HepG2 (cell line): ENCODE results near the gene PSMB10. TPM values are rescaled to one million over a fixed set of nuclear protein-coding genes. Genes with fewer than 3 reads are reported as not detected.

Experiments used
- AHR ChIP-seq: IDR thresholded peaks from 2 replicates; pipeline ENCODE4 v1.6.1; 2018; ENCODE audit warnings: missing genetic modification reagents, missing compliant biosample characterization
- CEBPZ ChIP-seq: IDR thresholded peaks from 2 replicates; pipeline ENCODE4 v1.6.1; 2012; ENCODE audit warnings: low read length, improper control_type of control experiment
- CENPX ChIP-seq: sonication (generic); formaldehyde crosslinking; IDR thresholded peaks from 2 replicates; pipeline ENCODE4 v1.9.0; 2021; ENCODE audit warnings: mild to moderate bottlenecking, missing genetic modification reagents, moderate library complexity
- FOXK2 ChIP-seq: fragments of 450-650 bp; IDR thresholded peaks from 2 replicates; pipeline ENCODE4 v1.6.1; 2016
- GABPA ChIP-seq, 2 experiments: IDR thresholded peaks; 2 replicates each; pipeline ENCODE4 v1.6.1; 2011 to 2016; ENCODE audit warnings: low read depth in 2 of 2, low read length in 1 of 2, missing biosample characterization in 1 of 2, missing genetic modification characterization in 1 of 2
- HOXA9 ChIP-seq: sonication (generic); formaldehyde crosslinking; IDR thresholded peaks from 2 replicates; pipeline ENCODE4 v1.8.1; 2022; ENCODE audit warnings: missing genetic modification reagents, mild to moderate bottlenecking, moderate library complexity, borderline replicate concordance
- MBNL3 ChIP-seq: fragments of 250-450 bp; sonication (Bioruptor Pico); conservative IDR thresholded peaks from 2 replicates; pipeline ENCODE4 v1.8.0; 2022; ENCODE audit warnings: mild to moderate bottlenecking, inconsistent platforms
- MIXL1 ChIP-seq: IDR thresholded peaks from 2 replicates; pipeline ENCODE4 v1.6.1; 2016
- NFYC ChIP-seq: IDR thresholded peaks from 2 replicates; pipeline ENCODE4 v1.6.1; 2016; ENCODE audit warnings: missing genetic modification reagents, missing compliant biosample characterization
- PRPF4 ChIP-seq: fragments of 200-400 bp; formaldehyde crosslinking; IDR thresholded peaks from 2 replicates; pipeline ENCODE4 v1.6.1; 2016; ENCODE audit warnings: low read length, low read depth; ENCODE audit not compliant: poor library complexity, severe bottlenecking
- SAFB2 ChIP-seq: sonication (generic); formaldehyde crosslinking; IDR thresholded peaks from 2 replicates; pipeline ENCODE4 v1.5.1; 2020; ENCODE audit warnings: missing genetic modification reagents, low read depth, mild to moderate bottlenecking, borderline replicate concordance
- SMAD3 ChIP-seq: sonication (generic); formaldehyde crosslinking; IDR thresholded peaks from 2 replicates; pipeline ENCODE4 v1.4.0; 2020; ENCODE audit warnings: missing genetic modification reagents
- SUZ12 ChIP-seq: fragments of 150-350 bp; IDR thresholded peaks from 2 replicates; pipeline ENCODE4 v1.6.1; 2014; ENCODE audit warnings: low read depth, low read length
- TCF12 ChIP-seq, 2 experiments: fragments of 450-650 bp in 1 of 2; sonication (generic) in 1 of 2; formaldehyde crosslinking in 1 of 2; IDR thresholded peaks; 2 replicates each; pipeline versions ENCODE4 v1.6.1 to v1.8.0; 2017 to 2022; ENCODE audit warnings: antibody characterized with exemption in 1 of 2, mild to moderate bottlenecking in 1 of 2, missing genetic modification reagents in 1 of 2, moderate library complexity in 1 of 2
- THAP7 ChIP-seq: sonication (generic); formaldehyde crosslinking; IDR thresholded peaks from 2 replicates; pipeline ENCODE4 v1.8.1; 2023; ENCODE audit warnings: mild to moderate bottlenecking, missing genetic modification reagents
- ZBTB10 ChIP-seq: sonication (generic); formaldehyde crosslinking; IDR thresholded peaks from 2 replicates; pipeline ENCODE4 v1.4.0; 2020; ENCODE audit warnings: missing genetic modification reagents, borderline replicate concordance
- ZBTB44 ChIP-seq: sonication (generic); formaldehyde crosslinking; IDR thresholded peaks from 2 replicates; pipeline ENCODE4 v1.4.0; 2020; ENCODE audit warnings: missing genetic modification reagents
- ZFY ChIP-seq: sonication (generic); formaldehyde crosslinking; IDR thresholded peaks from 2 replicates; pipeline ENCODE4 v1.4.0; 2020; ENCODE audit warnings: missing genetic modification reagents
- ZNF121 ChIP-seq: sonication (generic); formaldehyde crosslinking; IDR thresholded peaks from 2 replicates; pipeline ENCODE4 v1.5.0; 2020; ENCODE audit warnings: mild to moderate bottlenecking, missing genetic modification reagents
- polyA plus RNA-seq, 8 experiments: library from polyadenylated mRNA; depleted of rRNA in 3 of 8; stranded (reverse) in 7 of 8; unstranded in 1 of 8; fragments of >200 nt; fragmentation: Illumina TruSeq in 4 of 8; extraction: Trizol in 4 of 8; gene quantifications; 2 replicates each; pipeline versions ENCODE4 v1.2.1 to v1.2.3, GENCODE V29; 2011 to 2016; ENCODE audit warnings: low read depth in 4 of 8, missing spikeins in 1 of 8, mixed read lengths in 1 of 8; ENCODE audit not compliant: insufficient read depth in 1 of 8
- total RNA-seq, 5 experiments: library from RNA; depleted of rRNA; stranded (reverse); fragments of >200 nt; fragmentation: Illumina TruSeq; extraction: Trizol; gene quantifications; 2 replicates each; pipeline ENCODE4 v1.2.3, GENCODE V29; 2016; ENCODE audit warnings: low read depth in 1 of 5

Gene PSMB10
- total and polyA plus RNA-seq, 2 of the 13 experiments (the other 11 are each of a cell fraction or from before 2014, with no cell fraction given), result 12.7 to 65.9 TPM

- peak; percentile 78; the same call in 1 of the 2 replicates for TF ChIP-seq ZBTB10 (CRISPR knock-in tag)
- no peak for TF ChIP-seq THAP7 (CRISPR knock-in tag)
- TF ChIP-seq ZBTB44 (CRISPR knock-in tag), result no peak
- 0 out of 2 replicates have a peak, but pooled peaks have one; percentile 39 for TF ChIP-seq SMAD3 (CRISPR knock-in tag)
- no peak for TF ChIP-seq PRPF4
- TF ChIP-seq NFYC (CRISPR knock-in tag), result peak; percentile 78
- TF ChIP-seq CEBPZ, result no peak
- no peak for TF ChIP-seq SUZ12
- no peak for TF ChIP-seq CENPX
- 0 out of 2 replicates have a peak, but pooled peaks have one; percentile 5 for TF ChIP-seq MIXL1 (CRISPR knock-in tag)
- peak; percentile 86; the same call in 1 of the 2 replicates for TF ChIP-seq AHR (CRISPR knock-in tag)
- TF ChIP-seq FOXK2, result no peak
- peak; percentile 24; the same call in 1 of the 2 replicates for TF ChIP-seq ZNF121
- TF ChIP-seq TCF12 (IDR thresholded peaks at IDR 0.05), result no peak
- peak; percentile 68; the same call in 1 of the 2 replicates for TF ChIP-seq TCF12 (CRISPR knock-in tag; IDR thresholded peaks at IDR 0.05)
- TF ChIP-seq GABPA (IDR thresholded peaks at IDR 0.05; ENCODE audit: low read depth, low read length), result no peak
- no peak for TF ChIP-seq GABPA (CRISPR knock-in tag; IDR thresholded peaks at IDR 0.05; ENCODE audit: low read depth)
- TF ChIP-seq SAFB2 (CRISPR knock-in tag), result peak; percentile 67; the same call in 1 of the 2 replicates
- TF ChIP-seq ZFY, result peak; percentile 99
- TF ChIP-seq MBNL3 (CRISPR knock-in tag), result no peak
- TF ChIP-seq HOXA9 (CRISPR knock-in tag), result no peak
Observed at GRCh38 chr16:67892899-67893742, 43.5 kb downstream of the PSMB10 start, which contains the start of gene PSKH1 (continued).
